Spleen (tissue), 7 donors: ENCODE measurements around the gene KITLG.

Experiments used
- CTCF ChIP-seq, 11 experiments: fragments of 200-600 bp in 7 of 11; fragments of 450-650 bp in 4 of 11; sonication (generic) in 4 of 11; IDR thresholded peaks in 8 of 11; conservative IDR thresholded peaks in 3 of 11; 1 replicate in 7 of 11; 2 replicates in 4 of 11; pipeline versions ENCODE4 v1.4.0 to v1.8.0; 2016 to 2021; ENCODE audit warnings: antibody characterized with exemption in 11 of 11, inconsistent platforms in 4 of 11, mild to moderate bottlenecking in 1 of 11
- POLR2A ChIP-seq, 3 donors: fragments of 450-650 bp; IDR thresholded peaks; one replicate each; pipeline ENCODE4 v1.5.1; 2017; ENCODE audit warnings: antibody characterized with exemption in 3 of 3, mild to moderate bottlenecking in 1 of 3
- POLR2AphosphoS5 ChIP-seq, 3 donors: sonication (generic); formaldehyde crosslinking; IDR thresholded peaks; one replicate each; pipeline ENCODE4 v1.5.1; 2017; ENCODE audit warnings: antibody characterized with exemption in 3 of 3
- donor health status: DM: no; HTN: no; CAD: no; lungs with moderate emphysema.
- donor health status: DM: no; HTN: no; CAD: no.
- donor health status: DM: no; HTN: no; CAD: no.

- TF ChIP-seq CTCF (IDR thresholded peaks at IDR 0.05 in 8 of 11, conservative IDR thresholded peaks at IDR 0.05 in 3 of 11) (no peak), POLR2AphosphoS5 (IDR thresholded peaks at IDR 0.05) (no peak), POLR2A (IDR thresholded peaks at IDR 0.05) (no peak)
Observed at GRCh38 chr12:88538697-88539096, 41.6 kb downstream of the KITLG start.
